A673 (cell line): Measurements from ENCODE around the gene ATP6V1G3. TPM values are rescaled to one million over a fixed set of nuclear protein-coding genes. Genes with fewer than 3 reads are reported as not detected.

ENCODE experiments used
- BruUV-seq: library from RNA; stranded (reverse); fragments of 400-500 nt; replicated peaks from 2 replicates; lab custom pipeline; 2021; lab: Mats Ljungman, UMichigan
- CTCF ChIA-PET: fragments of 300-600 bp; sonication (Branson Sonifier 250); formaldehyde crosslinking; loops from one replicate; lab custom pipeline; 2022; ENCODE audit warnings: antibody characterized with exemption; lab: Charles Lee
- POLR2A ChIA-PET: fragments of 300-600 bp; sonication (Branson Sonifier 250); formaldehyde crosslinking; loops from one replicate; lab custom pipeline; 2022; ENCODE audit warnings: antibody characterized with exemption; ENCODE audit not compliant: low non-redundant PET; lab: Charles Lee
- DNase-seq: peaks from one replicate; pipeline ENCODE4 v3.0.0-alpha.2; 2015; ENCODE audit warnings: low spot score
- H3K27ac ChIP-seq: fragments of 200-600 bp; sonication (generic); 2 replicates; pipeline ENCODE4 v1.5.1; 2016; ENCODE audit warnings: mixed run types, low read depth, mild to moderate bottlenecking, mixed read lengths, antibody characterized with exemption, low read length; ENCODE audit not compliant: poor library complexity, severe bottlenecking
- H3K27me3 ChIP-seq: fragments of 200-600 bp; sonication (generic); replicated peaks from 2 replicates; pipeline ENCODE4 v1.6.1; 2017; ENCODE audit warnings: mixed run types, low read depth, mild to moderate bottlenecking, mixed read lengths, antibody characterized with exemption, low read length; ENCODE audit not compliant: insufficient read depth, poor library complexity
- H3K36me3 ChIP-seq: fragments of 200-600 bp; sonication (generic); 2 replicates; pipeline ENCODE4 v1.6.1; 2016; ENCODE audit warnings: mixed run types, mild to moderate bottlenecking, mixed read lengths, antibody characterized with exemption, low read length; ENCODE audit not compliant: insufficient read depth, poor library complexity, severe bottlenecking
- H3K4me1 ChIP-seq: fragments of 200-600 bp; sonication (generic); 2 replicates; pipeline ENCODE4 v1.6.1; 2017; ENCODE audit warnings: mixed run types, mild to moderate bottlenecking, mixed read lengths, antibody characterized with exemption, low read length; ENCODE audit not compliant: insufficient read depth, poor library complexity, severe bottlenecking
- H3K4me3 ChIP-seq: fragments of 200-600 bp; sonication (generic); 2 replicates; pipeline ENCODE4 v1.5.1; 2016; ENCODE audit warnings: low read depth, mixed run types, mild to moderate bottlenecking, mixed read lengths, low read length; ENCODE audit not compliant: poor library complexity, severe bottlenecking
- H3K9me3 ChIP-seq: fragments of 200-600 bp; sonication (generic); 2 replicates; pipeline ENCODE4 v1.6.1; 2016; ENCODE audit warnings: mixed run types, low read depth, mild to moderate bottlenecking, mixed read lengths, antibody characterized with exemption, low read length; ENCODE audit not compliant: poor library complexity, severe bottlenecking
- CTCF ChIP-seq: fragments of 300-800, 200-600 bp; sonication (generic); conservative IDR thresholded peaks from 2 replicates; pipeline ENCODE4 v1.5.1; 2017; ENCODE audit warnings: low read depth, mild to moderate bottlenecking, antibody characterized with exemption, low read length, moderate library complexity, mixed read lengths
- EZH2 ChIP-seq: fragments of 200-600 bp; sonication (generic); IDR thresholded peaks from 2 replicates; pipeline ENCODE4 v1.6.1; 2017; ENCODE audit warnings: borderline replicate concordance, low read depth, mild to moderate bottlenecking, mixed read lengths, antibody characterized with exemption, low read length; ENCODE audit not compliant: poor library complexity, severe bottlenecking
- intact Hi-C: fragments of 100-400 bp; cut with micrococcal nuclease; formaldehyde crosslinking; loops from one replicate; pipeline ENCODE4 v1.10.0; 2022; ENCODE audit not compliant: unreplicated experiment
- total RNA-seq: library from RNA; stranded (reverse); gene quantifications from 2 replicates; pipeline ENCODE4 v1.2.3, GENCODE V29; 2021

ATP6V1G3 gene
- total RNA-seq, 1 experiment from 2014 or later: 0.71 TPM

- no peaks in the 10 kb centered on the region for H3K9me3 ChIP-seq
- POLR2A ChIA-PET: no interaction called here
- BruUV-seq: no TSS peak
- CTCF ChIA-PET: no interaction called here
- no peak for DNase-seq
- peaks cover 6% of the 10 kb centered on the region for H3K4me1 ChIP-seq
- intact Hi-C loops: no loop called here
- no peak for TF ChIP-seq EZH2
- TF ChIP-seq CTCF: no peak
- no peak overlapping the region for H3K27ac ChIP-seq
- H3K36me3 ChIP-seq: no peaks in the 10 kb centered on the region
- H3K27me3 ChIP-seq: no peaks in the 10 kb centered on the region
- H3K4me3 ChIP-seq: no peak overlapping the region
Observed at GRCh38 chr1:198493329-198493728, 47.2 kb downstream of the ATP6V1G3 start.

- no peak for TF ChIP-seq CTCF
- no peak for TF ChIP-seq EZH2
- intact Hi-C loops: no loop called here
- no peaks in the 10 kb centered on the region for H3K9me3 ChIP-seq
- no TSS peak for BruUV-seq
- ChIA-PET CTCF (no interaction called here), POLR2A (no interaction called here)
- no peak overlapping the region for H3K27ac ChIP-seq
- no peaks in the 10 kb centered on the region for H3K27me3 ChIP-seq
- H3K4me1 ChIP-seq: peaks cover 6% of the 10 kb centered on the region
- H3K4me3 ChIP-seq: no peak overlapping the region
- no peak for DNase-seq
- H3K36me3 ChIP-seq: no peaks in the 10 kb centered on the region
Observed at GRCh38 chr1:198492872-198493271, 47.6 kb downstream of the ATP6V1G3 start.

- intact Hi-C loops: no loop called here
- no peak overlapping the region for H3K4me3 ChIP-seq
- CTCF ChIA-PET: no interaction called here
Observed at GRCh38 chr1:198491596-198491995, 48.9 kb downstream of the ATP6V1G3 start.

More at GRCh38 chr1:198491596-198491995, 48.9 kb downstream of the ATP6V1G3 start:
- no peak for TF ChIP-seq EZH2
- no peak for TF ChIP-seq CTCF
- Histone ChIP-seq H3K4me1 (no peaks in the 10 kb centered on the region), H3K36me3 (no peaks in the 10 kb centered on the region), H3K27me3 (no peaks in the 10 kb centered on the region), H3K9me3 (no peaks in the 10 kb centered on the region), H3K27ac (no peak overlapping the region)
- POLR2A ChIA-PET: interaction anchor here (0.6 to 0.7 kb wide), 2 partner anchors 10 to 775 kb away, joined by 3 to 4 read pairs; no protein-coding TSS in a partner anchor
- BruUV-seq: no TSS peak
- DNase-seq: peak; percentile 25
